DMS53 treated with DMSO at 0.1 percent for 48 hours (cell line): Measurements from ENCODE around the gene KRT3.
"Not testable (repeated sequence)": the region's sequence is repeated elsewhere in the genome, so short reads cannot be mapped to it uniquely, and the experiment has no call there.

ENCODE experiments used
- DNase-seq: peaks from one replicate; lab custom pipeline; 2025; ENCODE audit not compliant: unreplicated experiment; lab: John Stamatoyannopoulos, UW

The KRT3 gene

DNA sequence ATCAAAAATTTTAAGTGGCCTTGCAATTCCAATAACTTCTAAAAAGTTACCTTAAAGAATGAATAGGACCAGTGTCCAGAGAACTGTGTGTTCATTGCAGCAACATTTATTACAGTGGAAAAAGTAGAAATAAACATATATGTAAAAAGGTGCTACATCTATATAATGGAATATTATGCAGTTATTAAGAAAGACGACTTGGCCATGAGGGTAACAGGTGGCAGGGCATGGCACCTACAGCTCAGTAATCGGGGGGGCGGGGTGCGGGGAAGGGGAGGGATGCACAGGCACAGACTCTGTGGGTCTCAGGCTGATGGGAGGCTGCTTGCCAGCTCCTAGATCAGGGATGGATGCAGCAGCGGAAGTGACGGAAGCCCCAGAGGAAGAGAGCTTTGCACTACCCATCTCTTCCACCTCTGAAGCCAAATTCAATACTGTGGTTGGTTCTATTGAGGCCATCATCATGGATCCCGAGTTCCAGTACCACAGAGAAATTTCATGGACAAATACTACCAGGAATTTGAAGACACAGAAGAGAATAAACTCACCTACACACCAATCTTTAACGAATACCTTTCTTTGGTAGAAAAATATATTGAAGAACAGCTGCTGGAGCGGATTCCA, 32.8 kb downstream of the KRT3 start:
- DNase-seq: no peak

DNA sequence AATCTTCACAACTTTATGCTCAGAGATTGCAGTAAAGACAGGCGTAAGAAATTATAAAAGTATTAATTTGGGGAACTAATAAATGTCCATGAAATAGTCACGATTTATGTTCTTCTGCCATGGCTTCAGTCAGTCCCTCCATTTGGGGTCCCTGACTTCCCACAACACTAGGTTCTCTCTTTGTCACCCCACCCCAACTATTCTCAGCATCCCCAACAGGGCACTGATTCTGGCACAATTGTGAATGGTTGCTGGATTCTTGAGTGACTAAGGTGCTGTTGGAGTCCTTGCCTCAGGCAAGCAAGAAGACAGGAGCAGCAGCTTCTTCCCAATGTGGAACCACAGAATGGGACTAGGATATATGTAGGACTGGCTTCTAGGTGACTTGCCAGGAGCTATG, 34.1 kb downstream of the KRT3 start:
- DNase-seq: no peak

DNA sequence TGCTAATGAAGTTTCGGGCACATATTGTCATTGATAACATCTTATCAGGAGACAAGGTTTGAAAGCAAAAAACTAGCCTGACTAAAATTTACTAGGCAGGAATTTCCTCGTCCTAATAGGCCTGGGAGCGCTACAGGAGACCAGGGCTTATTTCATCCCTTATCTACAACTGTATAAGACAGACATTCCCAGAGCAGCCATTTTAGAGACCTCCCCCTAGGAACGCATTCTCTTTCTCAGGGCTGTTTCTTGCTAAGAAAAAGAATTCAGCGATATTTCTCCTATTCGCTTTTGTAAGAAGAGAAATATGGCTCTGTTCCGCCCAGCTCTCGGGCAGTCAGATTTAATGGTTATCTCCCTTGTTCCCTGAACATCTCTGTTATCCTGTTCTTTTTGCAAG, 34.7 kb downstream of the KRT3 start:
- DNase-seq: not testable (repeated sequence)

DNA sequence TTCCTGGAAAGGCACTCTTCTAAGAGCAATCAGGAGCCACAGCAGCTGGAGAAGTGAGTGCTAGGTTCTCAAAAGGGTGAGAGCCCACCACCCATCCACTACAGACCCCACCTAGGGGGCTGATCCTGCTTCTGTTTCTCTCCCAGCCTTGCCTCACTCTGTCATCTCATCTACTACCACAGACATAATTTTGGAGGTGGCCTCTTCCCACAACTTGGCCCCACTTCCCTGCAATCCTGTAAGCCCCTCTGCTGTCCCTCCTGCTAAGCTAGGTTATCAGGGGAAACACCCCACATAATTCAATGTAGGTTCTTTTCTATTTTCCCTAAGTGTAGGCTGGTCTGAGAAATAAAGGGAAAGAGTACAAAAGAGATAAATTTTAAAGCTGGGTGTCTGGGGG, 35.3 kb downstream of the KRT3 start:
- no peak for DNase-seq

DNA sequence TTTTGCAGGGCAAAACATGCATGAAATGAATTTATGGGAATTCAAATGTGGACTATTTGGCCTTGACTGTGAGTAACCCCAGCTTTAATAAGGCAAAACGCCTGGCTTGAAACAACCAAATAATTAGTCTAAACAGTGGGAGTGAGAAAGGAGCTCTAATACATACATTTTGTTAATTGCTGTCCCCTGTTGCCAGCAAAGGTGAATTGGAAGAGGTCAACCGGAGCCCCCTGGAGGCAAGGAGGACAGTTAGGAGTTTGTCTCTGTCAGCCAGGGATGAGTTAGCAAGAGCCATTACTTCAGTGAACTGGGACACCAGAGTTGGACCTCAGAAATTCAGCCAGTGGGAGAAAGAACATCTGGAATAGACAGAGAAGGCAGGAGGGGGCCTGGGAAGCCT, 36.2 kb downstream of the KRT3 start:
- DNase-seq: no peak

DNA sequence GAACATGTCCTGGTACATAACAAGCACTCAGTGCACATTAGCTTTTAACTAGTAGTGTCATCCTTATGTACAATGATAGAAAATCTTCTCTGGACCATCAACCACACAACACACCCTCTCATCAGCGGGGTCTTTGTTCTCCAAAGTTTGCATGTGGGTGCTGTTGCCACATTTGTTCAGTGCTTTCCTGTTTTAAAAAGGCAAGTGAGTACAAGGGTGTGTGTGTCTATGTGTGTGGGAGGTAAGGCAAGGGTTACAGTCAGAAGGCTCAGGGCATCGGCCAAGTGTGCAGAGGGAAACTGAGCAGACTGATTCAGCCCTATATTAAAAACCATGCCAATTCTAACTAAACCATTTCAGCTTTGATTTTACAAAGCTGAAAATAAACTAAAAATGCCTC, 36.7 kb downstream of the KRT3 start:
- DNase-seq: no peak

DNA sequence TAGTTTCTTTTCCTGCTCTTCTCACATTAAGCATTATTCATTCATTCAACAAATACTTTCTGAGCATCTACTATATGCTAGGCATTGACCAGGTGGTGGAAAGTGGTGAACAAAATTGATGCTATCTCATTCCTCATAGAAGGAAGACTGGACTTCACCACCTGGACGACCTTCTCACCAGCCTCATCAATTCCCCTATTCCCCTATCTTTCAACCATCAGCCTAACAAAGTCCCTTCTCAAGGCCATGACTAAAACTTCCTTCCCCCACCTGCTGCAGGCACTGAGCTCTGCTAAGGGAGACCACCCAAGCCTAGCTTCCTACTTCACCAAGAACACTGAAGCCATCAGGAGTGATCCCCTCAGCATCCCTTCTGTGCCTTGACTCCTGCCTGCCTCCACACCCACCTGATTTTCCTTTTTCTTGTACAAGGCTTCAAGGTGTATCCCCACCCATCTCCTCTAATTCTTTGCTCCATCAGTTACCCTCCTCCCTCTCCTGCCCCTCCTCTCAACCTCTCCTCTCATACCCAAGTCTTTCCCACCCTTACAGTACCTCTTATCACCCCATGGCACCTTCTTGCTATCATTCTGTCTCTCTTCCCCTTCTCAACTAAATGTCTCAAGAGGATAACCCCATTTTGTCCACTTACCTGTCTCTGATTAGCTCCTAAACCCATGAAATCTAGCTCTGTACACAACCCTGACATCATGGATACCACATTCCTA, 38.3 kb downstream of the KRT3 start:
- DNase-seq: no peak

DNA sequence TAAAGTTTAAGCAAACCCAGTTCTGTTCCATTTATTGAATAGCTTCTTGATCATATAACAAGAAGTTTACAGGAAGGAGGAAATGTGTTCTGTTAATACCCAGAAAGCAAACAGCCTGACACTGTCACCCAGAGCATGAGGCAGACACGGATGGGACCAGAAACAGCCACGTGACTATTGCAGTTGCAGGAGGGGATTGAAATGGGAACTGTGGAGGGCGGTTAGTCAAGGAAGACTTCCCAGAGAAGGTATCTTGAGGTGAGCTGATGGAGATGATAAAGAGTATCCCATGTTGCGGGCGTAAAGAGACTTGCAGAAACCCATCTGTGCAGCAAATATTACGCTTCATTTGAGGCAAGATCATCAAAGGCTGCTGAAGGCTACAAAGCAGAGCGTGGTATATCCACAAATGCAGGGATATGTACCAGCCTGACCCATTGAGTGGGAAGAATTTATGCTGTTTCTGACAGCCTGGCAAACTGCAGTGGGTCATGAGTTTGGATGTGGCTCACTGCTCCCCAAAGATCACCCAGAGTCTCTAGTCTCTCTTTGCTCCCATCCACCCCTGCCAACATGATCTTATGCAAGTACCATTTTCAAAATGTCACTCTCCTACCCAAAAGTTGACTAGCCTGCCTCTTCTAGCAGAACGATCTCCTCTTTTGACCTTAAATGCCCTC, 39.5 kb downstream of the KRT3 start:
- DNase-seq: no peak

DNA sequence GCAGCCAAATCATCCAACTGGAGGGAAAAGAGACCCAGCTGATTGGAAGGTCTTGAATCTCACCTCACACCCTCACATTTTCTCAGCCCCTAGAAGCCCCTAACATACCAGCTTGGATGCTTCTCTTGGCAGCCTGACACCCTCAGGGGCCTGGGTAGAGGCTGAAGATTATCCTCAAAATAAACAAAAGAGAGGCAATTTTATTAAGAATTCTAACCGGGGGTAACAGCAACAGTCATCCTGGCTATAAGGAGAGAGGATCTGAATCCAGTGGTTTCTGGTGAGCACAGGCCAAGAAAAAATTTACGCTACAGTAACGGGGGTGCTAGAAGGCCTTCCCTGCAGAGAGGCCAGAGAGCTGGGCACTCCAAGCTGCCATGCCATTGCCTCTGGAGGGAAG, 40.4 kb downstream of the KRT3 start:
- DNase-seq: no peak

DNA sequence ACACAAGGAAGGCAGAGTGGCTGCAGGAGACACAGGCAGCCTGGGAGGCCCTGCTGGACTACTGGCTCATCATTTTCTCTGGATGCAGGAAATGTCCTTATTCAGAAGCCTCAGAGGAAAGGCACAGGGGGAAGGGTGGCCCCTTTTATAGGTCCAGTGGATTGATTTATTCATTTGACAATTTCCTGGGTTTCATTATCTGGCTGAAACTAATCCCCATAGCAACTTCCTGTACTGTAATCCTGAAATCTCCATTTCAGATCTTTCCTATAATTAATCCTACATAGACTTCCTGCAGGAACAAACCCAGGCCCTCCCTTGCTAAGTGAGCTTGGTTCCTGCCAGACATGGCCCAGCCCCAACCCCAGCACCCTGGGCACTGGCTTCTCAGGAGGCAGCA, 41.8 kb downstream of the KRT3 start:
- DNase-seq: no peak

DNA sequence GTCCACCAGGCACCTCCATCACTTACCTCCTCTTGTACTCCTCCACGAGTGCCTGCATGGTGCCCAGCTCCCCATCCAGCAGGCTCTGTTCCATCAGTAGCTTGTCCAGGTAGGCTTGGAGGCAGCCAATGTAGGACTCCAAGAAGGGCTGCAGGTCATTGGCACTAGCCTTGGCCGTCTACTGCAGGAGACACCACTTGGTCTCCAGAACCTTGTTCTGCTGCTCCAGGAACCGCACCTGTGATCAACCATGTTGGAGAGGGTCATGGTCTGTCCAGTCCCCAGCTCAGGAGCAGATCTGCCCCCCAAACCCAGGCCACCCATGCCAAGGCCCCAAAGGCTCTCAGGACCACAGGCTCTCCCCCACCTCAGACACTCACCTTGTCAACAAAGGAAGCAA, 42.6 kb downstream of the KRT3 start:
- no peak for DNase-seq

DNA sequence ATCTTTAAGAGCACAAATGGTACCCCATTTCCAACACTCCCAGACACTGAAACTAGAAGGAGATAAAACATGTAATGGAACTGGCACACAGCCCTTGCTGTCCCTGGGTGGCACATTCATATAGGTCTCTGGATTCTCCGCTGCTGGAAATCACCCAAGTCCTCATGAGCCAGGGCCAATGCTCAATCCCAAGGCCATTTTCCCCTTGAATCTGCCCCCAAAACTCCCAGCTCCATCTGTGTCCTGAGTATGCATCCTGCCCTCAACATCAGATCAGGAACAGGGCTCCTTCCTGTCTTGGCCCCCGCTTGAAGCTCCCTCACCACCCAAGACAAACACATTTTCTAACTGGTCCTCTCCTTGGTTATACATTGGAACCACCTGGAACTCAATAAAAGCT, 43.4 kb downstream of the KRT3 start:
- DNase-seq: no peak

DNA sequence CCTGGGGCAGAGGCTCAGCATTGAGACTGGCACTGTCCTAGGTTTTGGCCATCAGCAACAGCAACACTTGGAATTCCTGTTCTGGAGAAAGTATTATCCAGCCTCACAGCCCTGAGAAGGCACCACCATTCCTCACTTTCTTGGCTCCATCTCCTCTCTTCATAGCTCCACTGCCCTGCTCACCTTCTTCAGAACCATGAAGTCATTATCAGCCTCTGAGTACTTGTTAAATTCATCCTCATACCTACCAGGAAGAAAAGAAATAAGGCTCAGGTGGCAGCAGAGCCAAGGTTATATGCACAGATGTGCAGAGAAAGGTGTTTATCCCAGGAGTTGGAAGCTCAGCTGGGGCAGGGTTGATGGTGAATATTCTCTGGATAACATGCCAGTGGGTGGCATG, 44.1 kb downstream of the KRT3 start:
- no peak for DNase-seq

DNA sequence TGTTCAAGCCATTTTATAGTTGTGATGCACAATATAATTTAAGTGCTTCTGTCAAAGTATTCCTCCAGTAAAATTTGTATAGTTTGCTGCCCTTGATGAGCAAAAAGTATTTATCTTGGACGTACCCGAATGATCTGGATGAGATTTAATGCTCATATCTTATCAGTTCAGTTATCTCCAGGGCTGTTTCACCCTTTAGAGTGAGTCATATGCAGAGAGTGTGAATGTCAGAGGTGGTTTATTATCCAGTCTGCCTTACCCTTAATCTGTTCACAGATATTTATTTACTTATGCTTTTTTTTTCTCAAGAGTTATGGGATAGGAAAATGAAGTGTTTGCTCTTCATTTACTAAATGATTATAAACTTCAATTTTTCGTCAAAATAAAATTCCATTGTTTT, 45.4 kb downstream of the KRT3 start:
- not testable (repeated sequence) for DNase-seq

DNA sequence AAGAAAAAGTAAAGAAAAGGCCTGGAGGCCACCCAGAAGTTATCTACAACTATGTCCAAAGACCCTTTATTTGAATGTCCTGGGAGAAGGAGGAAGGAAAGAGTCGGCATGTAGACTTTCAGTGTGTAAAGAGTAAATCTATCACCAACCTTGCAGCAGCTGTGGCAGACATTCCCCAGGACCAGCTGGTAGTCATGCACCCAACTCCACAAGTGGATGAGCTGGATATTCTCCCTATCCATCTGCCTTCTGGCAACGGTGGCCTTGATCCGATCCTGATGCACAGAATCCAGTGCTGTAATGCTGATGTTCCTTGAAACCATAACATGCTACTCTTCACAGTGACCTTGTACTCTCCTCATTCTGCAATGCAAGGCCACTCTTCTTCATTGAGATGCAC, 46.1 kb downstream of the KRT3 start:
- no peak for DNase-seq

DNA sequence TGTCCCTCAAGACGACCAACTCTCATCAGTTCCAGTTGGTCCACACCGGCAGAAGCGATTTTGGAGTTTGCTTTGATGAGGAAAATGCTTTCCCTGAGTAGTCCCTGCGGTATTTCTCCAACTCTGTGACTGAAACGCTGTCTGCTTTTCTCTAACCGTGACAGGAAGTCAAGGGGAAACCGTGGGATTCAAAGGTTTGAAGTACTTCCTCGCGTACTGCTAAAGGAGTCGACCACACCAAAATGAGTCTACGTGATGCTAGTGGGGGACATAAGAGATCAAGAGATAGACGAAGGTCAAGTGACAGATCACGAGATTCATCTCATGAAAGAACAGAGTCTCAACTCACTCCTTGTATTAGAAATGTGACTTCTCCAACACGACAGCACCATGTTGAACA, 47.3 kb downstream of the KRT3 start:
- DNase-seq: no peak

DNA sequence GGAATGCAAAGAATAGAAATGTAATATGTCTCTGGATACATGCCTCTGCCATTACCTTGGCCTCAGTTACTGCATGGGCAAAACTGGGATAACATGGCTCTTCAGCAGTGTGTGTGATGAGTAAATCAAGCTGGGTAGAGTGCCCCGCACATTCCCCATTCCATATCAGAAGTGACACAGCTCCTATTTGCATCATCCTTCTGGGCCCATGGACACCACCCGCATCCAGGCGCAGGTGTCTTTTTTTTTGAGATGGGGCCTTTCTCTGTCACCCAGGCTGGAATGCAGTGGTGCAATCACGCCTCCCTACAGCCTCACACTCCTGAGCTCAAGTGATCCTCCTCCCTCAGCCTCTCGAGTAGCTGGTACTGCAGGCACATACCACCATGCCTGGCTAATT, 50.4 kb downstream of the KRT3 start:
- no peak for DNase-seq

DNA sequence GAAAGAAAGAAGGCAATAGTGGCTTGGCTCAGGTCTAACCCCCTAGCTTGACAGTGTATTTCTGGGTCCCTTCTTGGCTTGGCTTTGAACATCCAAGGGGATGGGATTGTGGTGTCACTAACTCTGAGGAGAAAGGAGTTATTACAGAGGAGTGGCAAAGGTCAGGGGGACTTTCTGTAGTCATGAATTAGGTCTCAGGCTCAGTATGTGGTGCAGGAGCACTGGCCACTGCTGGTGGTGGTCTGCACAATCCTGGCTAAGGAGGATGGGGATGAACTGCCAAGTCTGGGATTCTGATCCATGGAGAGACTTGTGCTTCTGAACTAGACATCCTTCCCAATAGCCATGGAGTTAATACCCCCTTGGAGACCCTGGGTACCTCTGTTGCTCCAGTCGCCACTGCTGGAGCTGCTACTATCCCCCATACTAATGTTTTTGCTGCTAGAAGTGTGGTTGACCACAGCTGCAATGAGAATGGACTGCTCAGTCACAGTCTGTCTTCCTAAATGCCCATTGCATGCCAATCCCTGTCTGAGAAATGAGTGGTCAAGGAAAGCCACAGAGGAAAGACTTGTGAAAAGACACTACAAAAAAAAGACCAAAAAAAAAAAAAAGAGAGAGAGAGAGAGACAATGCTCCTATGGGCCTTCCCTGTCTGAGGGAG, 51.3 kb downstream of the KRT3 start:
- no peak for DNase-seq

DNA sequence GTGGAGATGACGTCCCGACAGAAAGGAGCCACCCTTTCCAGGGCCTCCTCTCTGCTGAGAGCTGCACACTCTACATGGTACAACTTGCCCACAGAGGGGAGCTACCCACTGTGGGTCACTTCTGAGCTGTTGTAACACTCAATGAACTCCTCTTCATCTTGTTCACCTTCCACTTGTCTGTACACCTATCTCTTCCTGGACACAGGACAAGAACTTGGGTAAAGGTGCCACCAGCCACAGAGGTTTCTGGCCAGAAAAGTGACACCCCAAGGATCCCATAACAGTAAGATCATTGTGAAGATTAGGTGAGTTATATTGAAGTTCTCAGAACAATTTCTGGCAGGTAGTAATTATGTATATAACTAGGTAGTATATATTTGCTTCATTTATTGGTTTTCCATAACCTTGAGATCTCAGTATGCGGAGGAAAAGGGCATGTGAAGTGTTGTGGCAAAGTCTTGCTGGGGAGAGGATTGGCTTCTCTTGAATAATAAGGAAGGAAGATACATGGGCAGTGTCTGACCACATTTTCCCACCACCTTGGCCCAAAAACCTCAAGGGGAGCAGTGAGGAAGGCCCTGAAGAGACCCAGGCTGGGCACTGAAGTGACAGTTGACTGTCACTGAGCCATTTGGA, 53.0 kb downstream of the KRT3 start:
- DNase-seq: no peak

DNA sequence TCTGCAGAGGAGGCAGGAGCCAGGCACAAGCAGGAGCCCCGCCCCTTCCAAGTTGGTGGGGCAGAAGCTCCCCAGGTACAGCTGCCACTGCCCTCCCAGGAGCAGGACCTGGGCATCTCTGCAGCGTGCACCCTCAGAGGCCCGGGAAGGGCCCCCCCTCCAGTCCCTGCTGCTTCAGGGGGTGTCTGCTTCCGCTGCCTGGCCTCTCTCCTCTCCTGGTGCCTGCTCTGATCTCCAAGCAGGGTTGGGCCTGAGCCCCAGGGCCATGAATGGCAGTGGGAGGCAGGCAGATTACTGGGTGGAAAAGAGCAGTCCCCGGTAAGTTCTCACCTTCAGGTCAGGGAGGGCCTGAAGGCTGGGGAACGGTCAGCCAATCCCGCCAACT, 53.7 kb downstream of the KRT3 start:
- no peak for DNase-seq

DNA sequence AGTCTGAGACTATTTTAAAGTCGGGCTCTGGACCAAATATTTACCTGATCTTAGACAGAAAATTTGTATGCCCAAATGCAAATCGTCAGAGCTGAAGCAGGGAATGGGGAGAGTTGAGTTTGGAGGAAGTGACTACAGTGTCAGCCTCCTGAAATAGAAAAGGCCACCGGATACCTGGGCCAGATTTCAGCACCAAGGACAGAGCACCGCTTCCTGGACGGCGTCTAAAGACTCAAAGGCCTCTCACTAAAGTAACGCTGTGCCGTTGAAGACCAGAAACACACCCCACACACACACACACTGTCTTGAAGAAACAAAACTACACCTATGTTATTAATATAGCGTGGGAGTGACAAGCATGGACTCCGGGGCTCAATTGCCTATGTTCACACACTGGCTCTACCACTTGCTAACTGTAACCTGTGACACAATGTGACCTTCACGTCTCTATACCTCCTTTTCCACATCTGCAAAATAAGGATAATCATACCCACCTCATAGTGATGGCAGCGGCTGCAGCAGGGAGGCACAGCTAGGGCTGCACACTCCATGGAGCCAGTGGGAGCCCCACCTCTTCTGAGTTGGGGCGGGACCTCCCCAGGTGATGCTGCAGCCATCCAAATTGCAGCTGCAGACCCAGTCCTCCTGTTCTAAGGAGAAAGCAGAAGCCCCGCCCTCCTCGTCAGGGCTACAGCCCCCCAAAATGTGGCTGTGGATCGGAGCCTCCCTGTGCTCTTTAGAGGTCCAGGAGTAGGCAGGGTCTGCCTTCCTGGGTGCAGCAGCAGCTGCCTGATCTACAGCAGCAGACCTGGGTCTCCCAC, 54.3 kb downstream of the KRT3 start:
- no peak for DNase-seq
